ENCODE measurements around the gene PCMT1.
"Not testable (repeated sequence)": the region's sequence is repeated elsewhere in the genome, so short reads cannot be mapped to it uniquely, and the experiment has no call there.

PCMT1 gene

DNA sequence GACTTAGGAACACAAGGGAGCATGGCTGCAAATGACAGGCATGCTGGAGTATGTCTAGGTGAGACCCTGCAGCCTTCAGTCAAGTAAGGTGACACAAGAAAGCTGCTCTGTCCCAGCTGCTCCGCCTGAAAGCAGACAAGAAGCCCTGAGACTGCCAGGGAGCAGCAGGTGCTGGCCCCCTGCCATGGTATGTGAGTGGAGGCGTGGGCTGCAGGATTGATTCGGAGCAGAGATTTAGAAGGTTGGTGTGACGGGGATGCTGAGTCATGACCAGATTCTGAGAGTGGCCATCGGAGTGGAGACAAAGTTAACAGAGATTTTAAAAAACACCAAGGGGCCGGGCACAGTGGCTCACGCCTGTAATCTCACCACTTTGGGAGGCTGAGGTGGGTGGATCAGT is 96.8 kb downstream of the PCMT1 start:
- Histone ChIP-seq H3K9ac (ENCODE audit: low read length) (no peak overlapping the region), H3K36me3 (ENCODE audit: control insufficient read depth, low read depth, low read length) (peaks cover 4% of the 10 kb centered on the region), H3K9me3 (ENCODE audit: control insufficient read depth, low read depth, low read length) (no peaks in the 10 kb centered on the region), H3K4me1 (ENCODE audit: control insufficient read depth, low read depth, low read length) (no peaks in the 10 kb centered on the region), H3K27me3 (ENCODE audit: control insufficient read depth, insufficient read depth, low read length) (no peaks in the 10 kb centered on the region), H3K4me3 (ENCODE audit: low read length) (no peak overlapping the region), H3K27ac (ENCODE audit: low read length) (no peak overlapping the region)

DNA sequence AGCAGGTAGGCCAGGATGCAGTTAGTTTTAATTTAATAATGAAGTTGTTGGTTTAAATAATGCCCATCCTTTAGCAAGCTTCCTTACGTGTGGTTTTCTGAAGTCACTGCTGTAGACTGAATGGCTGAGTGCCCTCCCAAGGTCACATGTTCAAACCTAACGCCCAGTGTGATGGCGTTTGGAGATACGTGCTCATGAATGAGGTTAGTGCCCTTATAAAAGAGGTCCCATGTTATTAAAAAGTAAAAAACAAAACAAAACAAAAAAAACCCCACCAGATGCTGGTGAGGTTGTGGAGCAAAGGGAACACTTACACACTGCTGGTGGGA is 98.4 kb downstream of the PCMT1 start:
- H3K9me3 ChIP-seq (ENCODE audit: control insufficient read depth, low read depth, low read length): no peaks in the 10 kb centered on the region
- H3K36me3 ChIP-seq (ENCODE audit: control insufficient read depth, low read depth, low read length): peaks cover 4% of the 10 kb centered on the region
- no peak overlapping the region for H3K9ac ChIP-seq (ENCODE audit: low read length)
- no peak overlapping the region for H3K4me3 ChIP-seq (ENCODE audit: low read length)
- no peaks in the 10 kb centered on the region for H3K27me3 ChIP-seq (ENCODE audit: control insufficient read depth, insufficient read depth, low read length)
- H3K4me1 ChIP-seq (ENCODE audit: control insufficient read depth, low read depth, low read length): no peaks in the 10 kb centered on the region
- H3K27ac ChIP-seq (ENCODE audit: low read length): no peak overlapping the region

DNA sequence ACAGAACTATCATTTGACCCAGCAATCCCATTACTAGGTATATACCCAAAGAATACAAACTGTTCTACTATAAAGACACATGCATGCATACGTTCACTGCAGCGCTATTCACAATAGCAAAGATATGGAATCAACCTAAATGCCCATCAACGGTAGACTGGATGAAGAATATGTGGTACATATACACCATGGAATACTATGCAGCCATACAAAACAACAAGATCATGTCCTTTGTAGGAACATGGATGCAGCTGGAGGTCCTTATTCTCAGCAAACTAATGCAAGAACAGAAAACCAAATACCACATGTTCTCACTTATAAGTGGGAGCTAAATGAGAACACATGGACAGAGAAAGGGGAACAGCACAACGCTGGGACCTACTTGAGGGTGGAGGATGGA is 98.8 kb downstream of the PCMT1 start:
- not testable (repeated sequence) for H3K27ac ChIP-seq (ENCODE audit: low read length)

DNA sequence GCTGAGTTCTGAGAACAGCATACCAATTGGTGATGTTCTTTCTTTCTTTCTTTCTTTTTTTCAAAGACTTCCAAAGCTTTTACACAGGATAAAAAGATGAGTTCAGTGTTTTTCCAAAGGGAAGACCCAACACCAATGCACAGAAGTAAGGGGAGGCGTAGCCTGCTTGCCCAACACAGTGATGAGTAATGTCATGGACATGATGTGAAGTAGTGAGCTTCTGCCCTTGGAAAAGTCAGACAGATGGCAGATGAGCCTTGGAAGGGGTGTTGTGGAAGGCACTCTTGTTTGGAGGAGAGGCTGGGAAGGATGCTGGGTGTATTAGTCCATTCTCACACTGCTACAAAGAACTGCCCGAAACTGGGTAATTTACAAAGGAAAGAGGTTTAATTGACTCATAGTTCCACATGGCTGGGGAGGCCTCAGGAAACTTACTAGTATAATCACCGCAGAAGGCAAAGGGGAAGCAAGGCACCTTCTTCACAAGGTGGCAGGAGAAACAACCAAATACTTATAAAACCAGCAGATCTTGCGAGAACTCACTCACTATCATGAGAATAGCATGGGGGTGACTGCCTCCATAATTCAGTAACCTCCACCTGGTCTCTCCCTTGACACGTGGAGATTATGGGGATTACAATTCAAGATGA is 102.0 kb downstream of the PCMT1 start:
- Histone ChIP-seq H3K27me3 (ENCODE audit: control insufficient read depth, insufficient read depth, low read length) (no peaks in the 10 kb centered on the region), H3K4me3 (ENCODE audit: low read length) (no peak overlapping the region), H3K9me3 (ENCODE audit: control insufficient read depth, low read depth, low read length) (no peaks in the 10 kb centered on the region), H3K4me1 (ENCODE audit: control insufficient read depth, low read depth, low read length) (peaks cover 4% of the 10 kb centered on the region), H3K27ac (ENCODE audit: low read length) (no peak overlapping the region), H3K9ac (ENCODE audit: low read length) (no peak overlapping the region), H3K36me3 (ENCODE audit: control insufficient read depth, low read depth, low read length) (no peaks in the 10 kb centered on the region)

More for the DNA sequence above, 98.8 kb downstream of the PCMT1 start:
- not testable (repeated sequence) for H3K4me1 ChIP-seq (ENCODE audit: control insufficient read depth, low read depth, low read length); H3K4me3 ChIP-seq (ENCODE audit: low read length); H3K27me3 ChIP-seq (ENCODE audit: control insufficient read depth, insufficient read depth, low read length); H3K36me3 ChIP-seq (ENCODE audit: control insufficient read depth, low read depth, low read length); H3K9ac ChIP-seq (ENCODE audit: low read length); H3K9me3 ChIP-seq (ENCODE audit: control insufficient read depth, low read depth, low read length)

DNA sequence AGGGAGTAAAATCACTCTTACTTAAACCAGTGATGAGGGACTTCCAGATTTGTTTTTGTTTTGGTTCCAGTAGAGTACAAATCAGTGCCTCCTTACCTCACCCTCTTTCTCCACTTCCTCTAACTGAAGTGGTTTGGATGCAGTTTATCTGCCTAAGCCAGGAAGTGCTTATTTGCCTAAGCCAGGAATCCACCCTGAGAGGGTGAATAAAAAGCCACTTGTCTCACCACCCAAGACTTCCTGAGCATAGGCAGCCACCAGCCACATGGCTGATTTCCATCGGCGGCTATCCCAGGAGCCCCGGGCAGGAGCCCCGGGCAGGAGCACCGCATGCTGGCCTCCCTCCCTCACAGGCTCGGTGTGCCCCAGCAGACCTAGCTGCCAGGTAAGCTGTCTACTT is 102.6 kb downstream of the PCMT1 start:
- Histone ChIP-seq H3K4me3 (ENCODE audit: low read length) (no peak overlapping the region), H3K27ac (ENCODE audit: low read length) (no peak overlapping the region), H3K36me3 (ENCODE audit: control insufficient read depth, low read depth, low read length) (no peaks in the 10 kb centered on the region), H3K9ac (ENCODE audit: low read length) (no peak overlapping the region), H3K4me1 (ENCODE audit: control insufficient read depth, low read depth, low read length) (peaks cover 4% of the 10 kb centered on the region), H3K9me3 (ENCODE audit: control insufficient read depth, low read depth, low read length) (no peaks in the 10 kb centered on the region), H3K27me3 (ENCODE audit: control insufficient read depth, insufficient read depth, low read length) (no peaks in the 10 kb centered on the region)

DNA sequence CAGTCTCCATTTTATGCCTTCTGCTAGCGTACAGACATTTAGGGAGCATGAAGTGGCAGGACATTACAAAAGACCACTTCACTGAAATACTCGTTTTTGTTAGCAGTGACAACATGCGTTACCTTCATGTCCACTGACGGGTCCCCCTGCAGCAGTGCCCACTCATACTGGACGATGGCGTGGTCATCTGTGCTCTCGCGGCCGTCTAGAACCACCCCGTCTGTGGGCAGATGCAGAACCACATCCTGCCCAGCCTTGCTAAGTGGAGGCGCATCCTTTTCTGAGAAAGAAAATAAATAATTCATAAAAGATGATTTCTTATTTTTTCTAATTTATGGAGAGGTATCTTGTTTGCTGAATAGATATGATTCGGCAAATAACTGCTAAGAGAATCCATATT is 103.3 kb downstream of the PCMT1 start:
- Histone ChIP-seq H3K9me3 (ENCODE audit: control insufficient read depth, low read depth, low read length) (no peaks in the 10 kb centered on the region), H3K4me3 (ENCODE audit: low read length) (no peak overlapping the region), H3K27me3 (ENCODE audit: control insufficient read depth, insufficient read depth, low read length) (no peaks in the 10 kb centered on the region), H3K36me3 (ENCODE audit: control insufficient read depth, low read depth, low read length) (no peaks in the 10 kb centered on the region), H3K27ac (ENCODE audit: low read length) (no peak overlapping the region), H3K4me1 (ENCODE audit: control insufficient read depth, low read depth, low read length) (peaks cover 4% of the 10 kb centered on the region), H3K9ac (ENCODE audit: low read length) (no peak overlapping the region)

DNA sequence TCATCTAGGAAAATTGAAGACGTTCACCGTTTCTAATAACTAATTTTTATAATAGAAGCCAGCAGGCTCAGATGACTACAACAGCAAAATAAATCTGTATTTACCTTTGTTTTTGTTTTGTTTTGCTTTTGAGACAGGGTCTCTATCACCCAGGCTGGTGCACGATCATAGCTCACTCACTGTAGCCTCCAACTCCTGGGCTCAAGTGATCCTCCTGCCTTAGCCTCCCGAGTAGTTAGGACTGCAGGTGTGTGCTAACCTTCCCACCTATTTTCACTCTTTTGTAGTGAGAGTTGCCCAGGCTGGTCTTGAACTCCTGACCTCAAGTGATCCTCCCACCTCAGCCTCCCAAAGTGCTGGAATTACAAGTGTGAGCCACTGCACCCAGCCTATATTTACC is 104.5 kb downstream of the PCMT1 start:
- H3K4me1 ChIP-seq (ENCODE audit: control insufficient read depth, low read depth, low read length); H3K9ac ChIP-seq (ENCODE audit: low read length); H3K27ac ChIP-seq (ENCODE audit: low read length); H3K27me3 ChIP-seq (ENCODE audit: control insufficient read depth, insufficient read depth, low read length); H3K36me3 ChIP-seq (ENCODE audit: control insufficient read depth, low read depth, low read length); H3K4me3 ChIP-seq (ENCODE audit: low read length); H3K9me3 ChIP-seq (ENCODE audit: control insufficient read depth, low read depth, low read length): not testable (repeated sequence)

DNA sequence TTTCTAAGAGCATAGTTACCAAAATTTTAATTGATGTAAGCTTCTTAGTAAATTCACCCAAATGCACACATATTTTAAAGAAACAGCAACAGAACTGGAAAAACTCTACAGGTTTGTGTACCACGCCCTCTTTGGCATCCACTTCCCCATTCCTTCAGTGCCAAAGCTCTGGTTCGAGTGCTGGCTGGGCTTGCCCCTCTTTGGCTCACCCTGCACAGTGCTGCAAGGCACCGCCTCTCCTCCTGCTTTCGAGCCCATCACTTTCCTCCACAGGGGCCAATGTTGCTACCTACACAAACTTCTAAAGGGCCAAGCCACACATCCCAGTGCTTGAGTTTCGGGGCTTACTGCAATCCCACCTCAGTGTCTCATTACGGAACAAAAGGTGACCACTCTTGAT is 105.0 kb downstream of the PCMT1 start:
- H3K4me3 ChIP-seq (ENCODE audit: low read length): no peak overlapping the region
- no peaks in the 10 kb centered on the region for H3K36me3 ChIP-seq (ENCODE audit: control insufficient read depth, low read depth, low read length)
- H3K9me3 ChIP-seq (ENCODE audit: control insufficient read depth, low read depth, low read length): no peaks in the 10 kb centered on the region
- no peaks in the 10 kb centered on the region for H3K27me3 ChIP-seq (ENCODE audit: control insufficient read depth, insufficient read depth, low read length)
- no peak overlapping the region for H3K27ac ChIP-seq (ENCODE audit: low read length)
- peaks cover 4% of the 10 kb centered on the region for H3K4me1 ChIP-seq (ENCODE audit: control insufficient read depth, low read depth, low read length)
- H3K9ac ChIP-seq (ENCODE audit: low read length): no peak overlapping the region

DNA sequence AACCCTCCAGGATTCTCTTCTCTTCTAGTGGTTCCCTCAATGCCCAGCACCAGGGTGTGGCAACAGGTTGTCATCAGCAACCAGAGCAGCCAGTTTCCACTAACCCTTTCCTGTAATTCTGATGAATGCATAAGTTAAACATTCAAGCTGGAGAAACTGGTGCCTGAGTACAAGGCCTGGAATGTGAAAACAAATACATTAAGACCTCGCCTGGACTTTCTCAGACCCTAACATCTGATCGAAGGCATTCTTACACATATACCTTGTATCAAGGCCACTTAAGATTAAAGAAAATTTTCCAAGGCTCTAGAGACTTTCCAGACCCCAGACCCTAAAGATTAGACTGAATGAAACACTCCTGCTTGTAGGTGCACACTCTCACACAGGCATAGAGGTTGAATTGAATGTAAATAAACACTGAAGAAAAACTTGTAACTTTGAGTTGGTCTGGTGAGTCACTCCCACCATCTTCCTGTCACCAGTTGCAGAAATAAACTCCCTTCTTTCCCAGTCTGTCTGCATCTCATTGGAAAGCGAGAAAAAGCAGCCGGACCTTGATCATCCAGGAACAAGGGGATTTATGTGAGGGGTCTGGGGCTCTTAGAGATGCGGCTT is 105.6 kb downstream of the PCMT1 start:
- Histone ChIP-seq H3K27me3 (ENCODE audit: control insufficient read depth, insufficient read depth, low read length) (no peaks in the 10 kb centered on the region), H3K9me3 (ENCODE audit: control insufficient read depth, low read depth, low read length) (no peaks in the 10 kb centered on the region), H3K9ac (ENCODE audit: low read length) (no peak overlapping the region), H3K36me3 (ENCODE audit: control insufficient read depth, low read depth, low read length) (no peaks in the 10 kb centered on the region), H3K4me1 (ENCODE audit: control insufficient read depth, low read depth, low read length) (peaks cover 5% of the 10 kb centered on the region), H3K27ac (ENCODE audit: low read length) (no peak overlapping the region), H3K4me3 (ENCODE audit: low read length) (no peak overlapping the region)

DNA sequence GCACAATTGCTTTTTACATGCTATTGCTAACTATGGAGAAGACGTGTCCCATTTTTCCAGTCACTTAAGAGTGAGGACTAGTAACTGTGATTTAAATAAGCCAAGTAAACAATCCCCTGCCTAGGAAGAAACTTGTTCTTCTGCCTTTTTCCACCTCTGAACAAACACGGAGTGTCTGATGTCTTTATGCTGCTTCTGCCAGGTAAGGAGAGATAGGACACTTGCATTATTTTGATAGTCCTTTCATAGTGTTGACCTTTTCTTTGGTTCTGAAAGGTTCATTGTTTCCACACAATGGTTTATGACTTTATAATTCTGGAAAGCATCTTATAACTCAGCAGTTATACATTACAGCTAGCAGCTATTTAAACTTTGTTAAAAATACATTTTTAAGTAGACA is 106.2 kb downstream of the PCMT1 start:
- Histone ChIP-seq H3K9ac (ENCODE audit: low read length) (no peak overlapping the region), H3K4me3 (ENCODE audit: low read length) (no peak overlapping the region), H3K9me3 (ENCODE audit: control insufficient read depth, low read depth, low read length) (no peaks in the 10 kb centered on the region), H3K27me3 (ENCODE audit: control insufficient read depth, insufficient read depth, low read length) (no peaks in the 10 kb centered on the region), H3K36me3 (ENCODE audit: control insufficient read depth, low read depth, low read length) (no peaks in the 10 kb centered on the region), H3K4me1 (ENCODE audit: control insufficient read depth, low read depth, low read length) (peaks cover 6% of the 10 kb centered on the region), H3K27ac (ENCODE audit: low read length) (no peak overlapping the region)

DNA sequence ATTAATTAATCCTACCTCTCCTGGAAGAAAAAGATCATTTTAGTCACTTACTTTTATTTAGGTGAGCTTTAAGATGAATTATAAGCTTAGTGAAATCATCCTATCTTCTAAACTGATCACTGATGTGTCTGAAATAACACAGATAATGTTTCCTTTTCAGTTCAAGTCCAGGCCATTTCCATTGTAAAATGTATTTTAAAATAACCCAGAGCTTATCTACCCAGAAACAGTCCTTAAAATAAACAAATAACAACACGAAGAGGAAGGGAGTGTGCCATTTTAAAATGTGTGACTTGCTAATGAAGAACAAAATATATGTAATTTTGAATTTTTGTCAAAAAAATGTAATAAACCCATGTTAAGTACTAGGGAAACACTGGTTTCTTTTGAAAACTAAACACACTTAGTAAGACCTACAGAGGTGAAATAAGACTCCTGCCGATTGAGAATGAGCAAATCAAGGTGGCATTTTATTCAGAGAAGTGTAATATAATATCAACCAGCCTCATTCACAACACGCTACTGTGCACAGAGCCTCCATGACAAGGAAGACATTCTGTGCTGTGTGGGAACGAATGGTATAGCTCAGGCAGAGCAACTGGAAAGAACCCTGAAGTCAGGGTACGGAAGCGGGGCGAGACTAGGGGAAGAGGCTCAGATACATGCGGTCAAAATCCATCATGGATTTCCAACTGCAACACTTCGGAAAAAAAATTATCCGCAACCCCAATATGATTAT is 106.9 kb downstream of the PCMT1 start:
- no peaks in the 10 kb centered on the region for H3K36me3 ChIP-seq (ENCODE audit: control insufficient read depth, low read depth, low read length)
- peaks cover under 1% of the 10 kb centered on the region for H3K27me3 ChIP-seq (ENCODE audit: control insufficient read depth, insufficient read depth, low read length)
- H3K4me1 ChIP-seq (ENCODE audit: control insufficient read depth, low read depth, low read length): peaks cover 6% of the 10 kb centered on the region
- no peaks in the 10 kb centered on the region for H3K9me3 ChIP-seq (ENCODE audit: control insufficient read depth, low read depth, low read length)
- no peak overlapping the region for H3K9ac ChIP-seq (ENCODE audit: low read length)
- H3K4me3 ChIP-seq (ENCODE audit: low read length): no peak overlapping the region
- no peak overlapping the region for H3K27ac ChIP-seq (ENCODE audit: low read length)

DNA sequence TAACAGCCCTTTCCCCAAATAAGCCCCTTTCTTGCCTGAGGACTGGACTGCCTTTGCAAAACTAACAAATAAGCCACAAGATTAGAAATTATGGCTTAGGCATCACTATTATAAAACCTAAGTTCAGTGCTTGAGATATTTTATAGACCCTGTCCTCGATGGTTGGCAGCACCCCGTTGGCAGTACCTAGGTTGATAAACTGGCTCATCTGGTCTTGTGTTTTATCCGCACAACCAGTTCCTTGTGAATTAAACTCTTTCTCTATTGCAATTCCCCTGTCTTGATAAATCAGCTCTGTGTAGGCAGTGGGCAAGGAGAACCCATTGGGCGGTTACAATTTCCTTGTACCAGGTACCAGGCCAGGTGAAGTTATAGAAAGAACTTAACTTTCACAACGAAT is 108.0 kb downstream of the PCMT1 start:
- H3K9me3 ChIP-seq (ENCODE audit: control insufficient read depth, low read depth, low read length): no peaks in the 10 kb centered on the region
- H3K27ac ChIP-seq (ENCODE audit: low read length): no peak overlapping the region
- H3K4me3 ChIP-seq (ENCODE audit: low read length): no peak overlapping the region
- no peak overlapping the region for H3K9ac ChIP-seq (ENCODE audit: low read length)
- H3K4me1 ChIP-seq (ENCODE audit: control insufficient read depth, low read depth, low read length): peaks cover 6% of the 10 kb centered on the region
- H3K27me3 ChIP-seq (ENCODE audit: control insufficient read depth, insufficient read depth, low read length): peaks cover 12% of the 10 kb centered on the region
- no peaks in the 10 kb centered on the region for H3K36me3 ChIP-seq (ENCODE audit: control insufficient read depth, low read depth, low read length)
